ENCODE measurements around the gene MLPH.

The MLPH gene

DNA sequence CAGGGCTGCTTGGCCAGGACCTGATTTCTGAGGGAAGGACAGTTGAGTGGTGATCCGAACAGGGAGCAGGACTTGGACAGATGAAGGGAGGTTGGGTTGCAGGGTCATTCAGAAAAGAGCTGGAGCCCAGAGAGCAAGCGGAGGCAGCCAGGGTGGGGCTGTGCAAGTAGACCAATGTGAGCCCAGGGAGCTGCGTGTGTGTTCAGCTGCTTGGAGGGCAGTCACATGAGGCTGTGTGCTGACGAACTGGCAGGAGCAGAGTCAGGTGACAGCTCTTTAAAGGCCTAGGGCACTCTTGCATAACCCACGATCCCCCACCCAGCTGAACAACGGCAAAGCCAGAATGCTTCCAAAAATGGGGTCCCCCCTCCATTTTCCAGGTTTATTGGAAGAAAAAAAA is 4.6 kb upstream of the MLPH start:
- DNase-seq = no peak

DNA sequence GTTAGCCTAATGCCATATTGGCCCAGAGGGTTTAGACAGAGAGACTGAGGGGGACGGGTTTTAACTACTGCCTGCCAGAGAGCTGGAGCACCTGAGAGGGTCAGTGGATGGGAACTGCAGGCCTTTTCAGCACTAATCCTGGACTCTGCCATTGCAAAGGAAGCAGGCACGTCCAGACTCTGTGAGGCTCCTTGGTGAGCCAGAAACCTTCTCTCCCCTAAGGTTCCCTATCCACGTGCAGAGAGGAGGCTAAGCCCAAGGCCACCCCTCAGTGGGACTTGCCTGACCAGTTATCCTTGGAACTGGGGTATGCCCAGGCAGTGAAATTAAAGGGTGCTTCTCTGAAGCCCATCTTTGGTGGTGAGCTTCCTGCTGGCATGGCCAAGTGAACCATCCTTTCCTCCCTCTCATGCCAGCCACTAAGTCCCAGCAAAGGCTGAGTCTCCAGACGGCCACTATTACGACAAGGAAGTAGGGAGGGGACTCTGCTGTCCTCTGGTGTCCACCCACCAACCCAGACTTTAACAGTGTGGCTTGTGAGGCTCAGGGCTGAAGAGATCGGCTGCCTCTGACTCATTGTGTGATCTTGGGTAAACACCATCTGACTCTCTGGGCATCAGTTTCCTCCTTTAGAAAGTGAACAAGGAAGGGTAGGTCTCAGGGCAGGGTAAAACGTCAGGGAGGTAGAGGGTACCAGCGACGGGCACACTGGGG is 3.9 kb upstream of the MLPH start:
- DNase-seq = no peak

DNA sequence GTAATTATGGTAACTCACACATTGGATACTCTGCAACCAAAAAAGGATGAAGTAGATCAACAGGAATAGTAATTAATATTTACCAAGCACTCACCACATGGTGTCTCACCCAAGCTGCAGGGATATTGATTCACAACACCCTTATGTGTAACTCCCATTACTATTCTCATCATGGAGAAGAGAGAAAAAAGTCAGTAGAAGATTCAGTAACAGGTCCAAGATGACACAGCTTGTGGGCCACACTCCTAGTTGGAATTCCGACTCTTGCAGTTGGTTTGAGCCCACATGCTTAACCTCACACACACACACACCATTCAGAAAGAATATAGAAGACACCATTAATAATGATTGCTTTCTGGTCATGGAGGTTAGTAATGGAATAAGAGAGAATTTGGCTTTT is 1.7 kb upstream of the MLPH start:
- DNase-seq = no peak

DNA sequence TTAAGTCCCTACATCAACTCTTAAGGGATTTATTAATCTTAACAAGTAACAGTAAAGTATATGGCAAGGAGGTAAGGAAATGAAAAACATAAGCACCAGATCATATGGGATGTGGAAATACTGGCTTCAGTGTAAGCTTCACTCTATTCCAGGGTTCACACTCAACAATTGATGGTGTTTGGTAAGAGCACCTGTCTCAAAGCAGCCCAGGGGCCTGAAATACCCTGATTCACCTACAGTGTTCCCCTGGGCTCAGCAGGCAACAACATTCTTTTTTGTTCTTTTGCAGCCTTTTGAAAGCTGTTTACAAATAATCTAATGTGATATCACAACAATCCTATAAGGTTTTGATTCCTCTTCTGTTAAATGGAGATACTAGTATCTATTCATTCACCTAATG is 1.2 kb upstream of the MLPH start:
- DNase-seq = no peak

DNA sequence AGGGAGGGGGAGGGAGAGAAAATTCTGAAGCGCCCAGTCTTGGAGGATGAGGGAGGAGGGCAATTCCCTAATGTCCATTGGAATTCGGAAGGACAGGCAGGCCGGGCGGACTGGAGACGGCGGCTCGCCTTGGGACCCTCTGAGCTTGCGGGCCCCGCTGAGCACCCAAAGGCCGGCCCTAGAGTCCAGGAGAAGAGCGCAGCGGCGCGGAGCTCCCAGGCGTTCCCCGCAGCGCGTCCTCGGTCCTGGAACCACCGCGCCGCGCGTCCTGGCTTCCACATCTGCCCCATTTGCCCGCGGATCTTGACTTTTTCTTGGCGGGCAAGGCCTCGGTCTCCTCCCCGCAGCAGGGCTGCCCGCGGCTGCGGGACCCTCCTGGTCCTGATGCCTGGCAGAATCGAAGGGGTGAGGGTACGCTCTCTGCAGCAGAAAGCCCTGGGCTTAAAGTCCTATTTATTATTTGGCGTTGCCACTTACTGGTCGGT is 675 bp upstream of the MLPH start:
- DNase-seq = no peak

DNA sequence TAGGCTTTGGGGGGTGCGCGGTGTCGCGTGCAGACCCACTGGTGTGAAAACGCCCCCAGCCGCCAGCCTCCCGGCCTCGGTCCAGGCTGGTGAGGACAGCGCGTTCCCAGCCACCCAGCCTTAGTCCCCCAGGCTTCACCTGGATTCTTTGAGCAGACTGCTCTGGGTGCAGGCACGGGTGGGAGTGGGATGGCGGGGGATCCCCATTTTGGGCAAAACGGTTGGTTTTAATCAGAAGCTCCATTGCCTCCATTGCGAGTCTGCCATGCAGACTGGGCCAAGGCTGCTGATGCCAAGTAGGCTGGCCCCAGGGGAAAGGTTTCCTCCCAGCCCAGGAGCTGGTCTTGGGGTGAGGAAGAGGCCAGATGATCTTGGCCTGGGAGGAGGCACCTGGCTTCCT is 445 bp downstream of the MLPH start:
- no peak for DNase-seq

DNA sequence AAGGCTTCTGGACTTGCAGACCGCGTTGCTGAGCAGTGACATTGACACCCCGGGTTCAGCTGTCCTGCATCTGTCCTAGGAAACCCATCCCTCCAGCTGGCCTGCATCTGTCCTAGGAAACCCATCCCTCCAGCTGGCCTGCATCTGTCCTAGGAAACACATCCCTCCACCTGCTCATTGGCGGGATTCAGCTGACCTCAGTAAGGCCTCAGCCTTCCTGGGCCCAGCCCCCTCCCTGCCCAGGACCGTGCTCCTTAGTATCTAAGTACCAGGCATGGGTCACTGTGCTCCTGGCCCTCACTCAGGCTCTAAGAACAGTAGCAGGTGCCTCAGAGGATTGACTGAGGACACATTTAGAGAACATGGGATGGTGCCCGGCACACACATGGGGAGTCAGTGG is 1.2 kb downstream of the MLPH start:
- no peak for DNase-seq

DNA sequence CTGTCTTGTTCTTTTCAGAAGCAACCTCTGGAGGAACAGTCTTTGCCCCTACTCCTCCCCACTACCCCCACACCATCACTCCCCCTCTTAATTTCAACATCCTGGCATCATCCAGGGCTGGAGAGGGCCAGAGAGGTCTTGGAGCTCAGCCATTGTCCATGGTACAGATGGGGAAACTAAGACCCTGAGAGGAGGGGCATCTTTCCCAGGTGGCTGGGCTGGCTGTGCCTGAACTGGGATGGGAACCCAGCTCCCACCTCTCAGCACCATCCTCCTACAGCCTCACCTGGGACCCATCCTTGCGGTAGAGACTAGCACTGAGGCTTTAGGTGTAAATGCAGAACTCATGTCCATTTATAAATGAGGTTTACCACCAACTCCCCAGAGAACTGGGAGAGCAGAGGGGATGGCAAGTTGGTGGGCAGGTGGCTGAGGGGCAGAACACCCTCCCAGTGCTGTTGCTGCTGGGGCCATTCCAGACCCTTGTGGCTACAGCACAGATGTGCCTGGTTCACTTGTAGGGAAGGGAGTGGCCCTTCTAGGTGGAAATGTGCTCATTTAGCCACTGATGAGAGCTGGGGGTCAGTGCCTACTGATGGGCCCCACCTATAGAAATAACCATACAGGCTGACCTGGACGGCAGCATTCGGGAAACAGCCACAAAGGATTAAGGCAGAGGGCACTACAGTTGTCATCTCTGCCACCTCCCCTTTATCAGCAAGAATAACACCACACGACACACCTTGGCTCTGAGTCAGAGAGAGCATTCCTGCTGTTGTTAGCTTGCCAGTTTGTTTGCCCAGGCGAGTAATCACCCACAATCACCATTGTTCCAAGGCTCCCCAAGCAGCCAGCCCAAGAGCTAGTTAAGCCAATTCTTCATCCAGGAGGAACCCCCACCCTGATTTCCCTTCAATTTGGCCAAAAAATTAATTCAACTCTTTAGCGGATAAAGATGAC is 2.1 kb downstream of the MLPH start:
- DNase-seq = no peak

DNA sequence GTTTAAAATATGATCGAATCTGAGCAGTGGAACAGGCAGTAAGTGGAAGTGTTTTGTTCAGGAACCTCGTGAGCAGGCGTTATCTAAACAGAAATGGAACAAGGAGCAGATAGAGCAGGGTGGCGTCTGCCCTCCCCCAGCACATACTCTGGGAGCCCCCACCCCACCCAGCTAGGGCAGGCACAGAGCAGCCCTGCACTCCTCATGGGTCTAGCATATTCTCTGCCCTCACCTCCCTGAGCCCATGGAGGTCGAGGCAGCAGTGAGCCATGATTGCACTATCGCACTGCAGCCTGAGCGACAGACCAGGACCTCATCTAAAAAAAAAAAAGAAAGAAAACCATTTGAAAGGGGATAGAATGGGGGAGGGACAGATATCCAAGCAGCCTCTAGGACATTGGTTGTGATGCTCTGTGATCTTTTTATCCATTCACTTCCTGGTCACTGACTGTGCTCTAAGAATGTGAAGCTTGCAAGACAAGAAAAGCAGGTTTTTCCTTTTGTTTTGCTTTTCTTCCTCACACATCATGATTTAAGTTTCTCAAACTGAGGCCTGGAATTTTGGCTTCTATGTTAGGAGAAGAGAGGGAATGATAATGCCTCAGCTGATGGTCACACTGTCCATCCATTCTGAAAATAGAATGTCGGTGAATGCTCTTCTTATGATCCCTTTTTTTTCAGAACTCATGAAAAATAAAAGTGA is 3.1 kb downstream of the MLPH start:
- no peak for DNase-seq

DNA sequence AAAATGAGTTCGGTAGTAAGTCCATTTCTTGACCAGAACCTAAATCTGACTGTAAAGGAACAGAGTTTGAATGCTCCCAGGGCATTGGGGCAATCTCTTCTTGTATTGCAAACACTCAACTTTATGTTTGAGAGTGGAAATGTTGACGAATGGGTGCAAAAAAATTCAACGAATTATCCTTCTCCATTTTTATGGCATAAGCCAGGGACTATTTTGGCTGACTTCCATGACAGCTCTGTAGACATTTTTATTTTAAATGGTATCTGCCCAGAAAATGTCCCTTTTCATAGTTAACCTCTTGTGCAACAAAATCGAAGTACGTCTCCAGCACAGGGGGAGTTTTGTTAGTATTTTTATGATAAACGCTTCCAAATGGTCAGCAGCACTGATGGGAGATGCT is 3.7 kb downstream of the MLPH start:
- DNase-seq = no peak

DNA sequence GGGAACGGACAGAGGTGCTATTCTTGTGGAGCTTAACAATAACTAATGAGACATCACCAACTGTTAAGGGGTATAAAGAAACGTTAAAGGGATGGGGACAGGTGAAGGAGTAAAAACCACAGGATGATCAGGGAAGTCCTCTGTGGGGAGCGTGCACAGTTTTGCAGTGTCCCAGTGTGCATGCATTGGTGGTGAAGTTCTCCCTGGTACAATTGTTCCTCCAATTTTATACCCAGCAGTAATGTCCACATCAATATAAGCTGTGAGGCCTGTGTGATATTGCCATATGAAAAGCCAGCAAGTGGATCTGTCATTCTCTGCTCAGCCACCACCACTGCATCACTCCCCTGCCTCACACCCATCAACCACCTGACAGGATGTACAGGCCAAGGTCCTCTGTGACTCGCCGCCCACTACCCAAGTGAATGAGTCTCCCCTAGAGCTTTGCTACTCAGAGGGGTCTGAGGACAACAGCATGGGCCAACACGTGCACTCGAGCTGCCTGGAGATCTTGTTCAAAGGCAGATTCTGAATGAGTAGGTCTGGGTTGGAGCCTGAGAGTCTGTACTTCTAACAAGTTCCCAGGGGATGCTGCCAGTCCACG is 4.6 kb downstream of the MLPH start:
- DNase-seq = no peak

DNA sequence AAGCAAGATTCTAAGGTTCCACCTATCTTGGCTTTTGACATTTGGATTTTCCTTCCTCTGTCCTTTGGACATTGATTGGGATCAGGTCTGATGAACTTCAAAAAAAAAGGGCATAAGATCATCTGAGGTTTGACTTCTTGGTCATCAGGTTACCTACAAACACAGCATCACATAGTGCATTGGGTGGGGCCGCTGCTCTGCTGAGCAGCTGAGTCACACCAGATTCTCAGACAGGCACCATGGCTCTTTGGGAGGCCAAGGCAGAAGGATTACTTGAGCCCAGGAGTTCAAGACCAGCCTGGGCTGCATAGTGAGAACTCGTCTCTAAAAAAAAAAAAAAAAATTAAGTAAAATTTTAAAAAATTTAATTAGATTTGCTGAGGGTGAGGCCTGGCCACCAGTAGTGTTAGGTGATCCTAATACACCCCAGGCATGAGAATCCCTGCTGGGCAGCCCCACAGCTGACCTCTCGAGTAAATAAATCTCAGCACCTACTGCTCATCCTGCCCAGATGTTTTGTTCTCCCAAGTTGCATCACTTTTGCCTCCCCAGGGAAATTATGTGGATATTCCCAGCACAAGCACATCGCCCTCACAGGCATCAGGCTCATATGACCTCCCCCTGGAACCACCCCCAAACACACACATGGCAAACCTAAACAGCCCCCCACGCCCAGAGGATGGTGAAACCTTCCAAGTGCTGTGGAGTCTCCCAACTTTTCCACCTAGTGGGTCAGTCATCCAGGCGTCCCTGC is 5.3 kb downstream of the MLPH start:
- DNase-seq = no peak

DNA sequence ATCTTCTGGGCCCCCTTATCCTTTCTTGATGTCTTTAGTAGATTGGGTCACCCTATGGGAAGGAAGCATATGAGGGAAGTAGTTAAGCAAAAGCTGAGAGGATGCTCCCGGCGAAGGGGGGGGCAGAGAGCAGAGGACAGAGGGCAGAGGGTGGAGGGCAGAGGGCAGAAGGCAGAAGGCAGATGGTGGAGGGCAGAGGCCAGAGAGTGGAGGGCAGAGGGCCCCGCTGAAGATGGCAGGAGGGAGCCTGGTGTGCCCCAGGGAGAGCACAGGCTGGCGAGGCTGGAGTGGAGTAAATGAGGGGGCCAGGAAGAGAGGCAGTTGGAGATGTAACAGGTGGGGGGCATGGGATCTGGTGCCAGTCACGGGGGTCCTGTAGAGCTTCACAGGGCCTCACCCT is 7.0 kb downstream of the MLPH start:
- no peak for DNase-seq

DNA sequence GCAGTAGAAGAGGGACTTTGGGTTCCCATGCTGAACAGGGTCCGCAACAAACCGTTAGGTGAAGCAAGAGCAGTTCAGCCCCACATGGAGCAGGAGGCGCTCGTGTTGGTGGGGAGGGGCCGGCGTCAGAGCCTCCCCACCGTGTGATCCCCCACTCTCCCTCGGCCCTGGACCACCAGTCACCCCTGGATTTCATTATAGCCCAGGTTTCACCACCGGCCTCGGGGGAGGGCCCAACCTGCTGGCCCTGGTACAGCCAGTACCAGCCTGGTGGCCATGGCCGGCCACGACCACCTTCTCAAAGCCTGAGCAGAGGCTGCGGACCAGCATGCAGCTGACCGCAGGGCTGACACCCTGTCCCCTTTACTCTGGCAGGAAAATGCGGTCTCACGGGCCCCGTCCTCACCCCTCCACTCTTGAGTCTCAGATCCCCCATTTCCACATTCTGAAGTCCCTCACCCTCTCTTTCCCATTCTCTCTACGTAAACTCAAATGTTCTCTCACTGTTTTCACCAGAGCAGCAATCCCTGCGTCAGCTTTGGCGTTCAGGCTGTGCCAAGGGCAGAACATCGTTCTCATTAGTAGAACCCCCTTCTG is 8.6 kb downstream of the MLPH start:
- DNase-seq = no peak

DNA sequence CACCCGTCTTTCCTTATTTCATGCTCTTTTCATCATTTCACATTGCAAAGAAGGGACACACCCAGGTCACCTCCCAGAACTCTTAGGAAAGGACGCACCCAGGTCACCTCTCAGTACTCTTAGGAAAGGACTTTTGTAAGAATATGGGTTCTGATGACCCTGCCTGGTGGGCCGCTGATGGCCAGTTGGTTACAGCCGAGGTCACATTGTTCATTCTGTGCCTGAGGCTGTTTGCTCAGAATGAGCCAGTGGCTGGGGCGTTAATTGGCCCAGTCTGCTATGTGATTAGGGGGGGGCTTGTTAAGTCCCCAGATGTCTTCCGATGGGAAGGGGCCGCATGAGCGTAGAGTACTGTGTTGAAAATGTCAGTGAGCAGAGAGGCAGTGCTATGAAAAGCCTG is 9.4 kb downstream of the MLPH start:
- DNase-seq = no peak

DNA sequence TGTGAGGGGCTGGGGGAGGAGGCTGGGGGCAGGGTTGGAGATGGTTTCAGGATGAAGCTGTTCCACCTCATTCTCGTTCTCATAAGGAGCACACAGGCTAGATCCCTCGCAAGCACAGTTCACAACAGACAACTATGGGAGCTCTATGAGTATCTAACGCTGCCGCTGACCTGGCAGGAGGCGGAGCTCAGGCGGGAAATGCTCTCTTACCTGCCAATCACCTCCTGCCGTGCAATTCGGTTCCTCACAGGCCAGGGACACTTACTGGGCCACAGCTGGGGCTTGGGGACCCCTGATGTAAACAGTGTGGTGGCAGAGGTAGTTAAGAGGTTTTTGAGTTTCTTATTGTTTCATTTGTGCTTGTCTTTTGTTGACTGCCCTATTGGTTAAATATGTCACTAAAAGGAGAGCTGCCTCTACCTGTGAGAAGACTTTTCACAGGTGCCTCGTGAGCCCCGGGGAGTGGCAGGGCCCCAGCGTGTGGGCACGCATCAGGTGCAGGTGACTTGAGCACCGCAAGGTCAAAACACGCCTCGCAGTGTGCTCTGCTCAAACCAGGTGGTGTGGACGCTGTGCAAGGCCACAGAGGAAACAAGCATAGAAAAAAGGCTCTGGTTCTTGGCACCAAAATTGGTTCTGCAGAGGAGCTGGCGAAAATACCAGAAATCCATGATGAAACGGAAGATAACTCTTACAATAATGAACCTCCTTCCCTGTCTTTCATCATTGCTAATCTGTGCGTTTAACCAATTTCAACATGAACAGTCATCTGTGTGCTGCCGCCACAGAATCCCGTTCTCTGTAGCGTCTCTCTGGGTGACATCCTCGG is 10.2 kb downstream of the MLPH start:
- DNase-seq = no peak

DNA sequence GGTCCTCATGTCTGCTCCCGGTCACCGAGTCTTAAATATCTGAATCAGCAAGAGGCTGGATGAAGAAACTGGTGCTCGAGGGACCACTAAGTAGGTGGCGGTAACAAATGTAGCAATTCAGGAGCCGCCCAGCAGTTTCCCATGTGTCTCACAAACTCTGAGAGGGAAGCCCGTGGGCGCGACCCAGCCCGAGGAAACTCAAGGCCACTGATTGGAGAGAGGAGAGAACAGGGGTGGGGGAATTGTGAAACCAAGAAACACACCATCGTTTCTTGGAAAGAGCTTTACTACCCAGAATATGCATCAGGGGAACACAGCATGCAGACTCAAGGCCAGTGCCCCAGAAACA is 10.8 kb downstream of the MLPH start:
- no peak for DNase-seq

DNA sequence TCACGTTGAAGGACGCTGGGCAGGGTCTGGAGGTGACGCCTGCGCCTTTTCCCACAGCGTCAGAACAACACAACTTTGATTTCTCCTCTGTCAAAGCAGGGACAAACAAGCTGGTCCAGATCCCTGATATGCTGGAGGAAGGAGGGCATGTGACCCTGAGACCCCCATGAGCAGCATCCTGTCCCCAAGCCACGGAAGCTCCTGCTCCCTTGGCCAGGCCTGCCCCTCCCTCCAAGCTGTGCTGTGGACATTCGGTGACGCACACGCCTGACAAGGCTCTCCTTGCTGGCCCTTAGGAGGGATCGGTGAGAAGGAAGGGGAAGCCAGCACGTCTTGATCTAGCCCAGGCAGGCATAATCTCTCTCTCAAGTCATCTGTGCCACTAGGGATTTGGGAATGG is 11.3 kb downstream of the MLPH start:
- no peak for DNase-seq

DNA sequence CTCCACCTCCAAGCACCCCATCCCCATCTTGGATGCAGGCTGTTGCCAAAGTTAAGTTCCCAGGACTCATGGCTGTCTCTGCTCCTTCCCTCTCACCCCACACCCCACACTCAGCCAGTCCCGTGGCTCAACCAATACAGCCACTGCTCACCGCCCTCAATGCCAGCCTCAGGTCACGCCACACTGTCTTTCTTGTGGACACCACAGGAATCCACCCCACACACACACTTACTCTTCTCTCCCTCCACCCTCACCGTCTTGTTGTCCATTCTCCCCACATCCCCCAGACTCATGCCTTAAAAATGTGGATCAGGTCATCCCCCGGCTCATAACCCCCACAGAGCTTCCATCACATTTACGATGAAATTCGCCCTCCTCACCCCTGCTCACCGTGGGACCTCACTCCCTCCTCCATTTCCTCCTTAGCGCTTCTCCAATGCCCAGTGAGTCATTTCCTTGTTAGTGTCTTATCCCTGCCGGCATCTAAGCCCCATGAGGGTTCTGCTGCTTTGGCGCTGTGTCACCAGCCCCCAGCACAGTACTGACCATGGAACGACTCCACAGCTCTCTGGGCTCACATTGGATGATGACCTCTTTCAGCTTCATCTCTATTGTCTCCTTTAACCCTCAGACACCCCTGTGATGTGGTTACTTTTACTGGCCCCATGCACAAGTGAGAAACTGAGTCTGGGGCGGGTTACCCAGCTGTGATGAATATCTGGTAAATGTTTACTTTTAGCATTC is 13.8 kb downstream of the MLPH start:
- no peak for DNase-seq

DNA sequence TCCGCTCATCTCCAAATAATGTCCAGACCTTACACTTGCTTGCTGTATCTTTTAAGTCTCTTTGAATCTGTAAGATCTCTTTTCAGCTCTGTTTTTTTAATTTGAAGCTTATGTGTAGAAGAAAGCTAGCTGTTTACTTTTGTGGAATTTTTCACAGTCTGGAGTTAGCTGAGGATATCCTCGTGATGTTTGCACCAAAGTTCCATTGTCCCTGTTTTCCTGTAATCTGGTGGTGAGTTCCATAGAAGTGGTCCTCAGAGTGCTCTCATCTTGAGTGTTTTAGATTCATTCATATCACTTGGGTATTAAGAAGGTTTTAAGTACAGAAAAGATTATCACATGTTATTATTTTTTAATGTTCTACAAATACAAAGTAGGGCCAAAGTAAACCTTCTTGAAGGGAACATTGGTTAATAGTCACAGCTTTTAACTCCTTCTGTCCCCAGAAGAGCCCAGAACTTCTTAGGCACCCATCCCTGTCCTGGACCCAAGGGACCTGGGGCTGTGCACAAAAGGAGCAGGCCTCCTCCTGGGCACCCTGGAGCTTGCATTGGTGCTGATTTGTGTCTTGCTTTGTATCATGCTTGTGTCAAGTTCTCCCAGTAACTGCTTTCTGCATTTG is 15.0 kb downstream of the MLPH start:
- DNase-seq = no peak

Measured in NCI-H1694 treated with DMSO at 0.1 percent for 48 hours (cell line).